ENCODE results near the gene KCNC3.

DNA sequence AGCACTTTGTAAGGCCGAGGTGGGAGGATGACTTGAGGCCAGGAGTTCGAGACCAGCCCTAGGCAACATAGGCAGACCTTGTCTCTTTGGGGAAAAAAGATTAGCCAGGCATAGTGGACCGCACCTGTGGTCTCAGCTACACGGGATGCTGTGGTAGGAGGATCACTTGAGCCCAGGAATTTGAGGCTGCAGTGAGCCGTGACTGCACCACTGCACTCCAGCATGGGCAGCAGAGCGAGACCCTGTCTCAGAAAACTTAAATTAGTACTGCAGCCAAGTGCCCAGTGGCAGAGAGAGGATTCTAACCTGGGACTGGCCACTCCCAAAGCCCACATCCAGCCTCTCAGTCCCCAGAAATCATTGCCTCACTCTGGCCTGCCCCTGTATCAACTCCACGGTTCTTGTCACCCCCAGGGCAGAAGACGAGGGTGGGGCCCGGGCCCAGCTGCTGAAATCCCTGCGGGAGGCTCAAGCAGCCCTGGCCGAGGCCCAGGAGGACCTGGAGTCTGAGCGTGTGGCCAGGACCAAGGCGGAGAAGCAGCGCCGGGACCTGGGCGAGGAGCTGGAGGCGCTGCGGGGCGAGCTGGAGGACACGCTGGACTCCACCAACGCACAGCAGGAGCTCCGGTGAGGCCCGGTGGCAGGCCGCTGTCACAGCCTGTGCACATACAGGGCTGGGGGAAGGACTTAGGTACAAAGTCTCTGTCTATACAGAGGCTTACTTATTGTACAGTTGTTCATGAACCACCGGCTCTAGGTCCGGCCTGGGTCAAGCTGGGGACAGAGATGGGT lies 53.4 kb downstream of the KCNC3 start:
- TF ChIP-seq CTCF (IDR thresholded peaks at IDR 0.05) (no peak), SMC3 (IDR thresholded peaks at IDR 0.05) (no peak)

Measured in A549 (cell line).